ENCODE results near the gene KDM4C.

- TF ChIP-seq, protein P1, sequence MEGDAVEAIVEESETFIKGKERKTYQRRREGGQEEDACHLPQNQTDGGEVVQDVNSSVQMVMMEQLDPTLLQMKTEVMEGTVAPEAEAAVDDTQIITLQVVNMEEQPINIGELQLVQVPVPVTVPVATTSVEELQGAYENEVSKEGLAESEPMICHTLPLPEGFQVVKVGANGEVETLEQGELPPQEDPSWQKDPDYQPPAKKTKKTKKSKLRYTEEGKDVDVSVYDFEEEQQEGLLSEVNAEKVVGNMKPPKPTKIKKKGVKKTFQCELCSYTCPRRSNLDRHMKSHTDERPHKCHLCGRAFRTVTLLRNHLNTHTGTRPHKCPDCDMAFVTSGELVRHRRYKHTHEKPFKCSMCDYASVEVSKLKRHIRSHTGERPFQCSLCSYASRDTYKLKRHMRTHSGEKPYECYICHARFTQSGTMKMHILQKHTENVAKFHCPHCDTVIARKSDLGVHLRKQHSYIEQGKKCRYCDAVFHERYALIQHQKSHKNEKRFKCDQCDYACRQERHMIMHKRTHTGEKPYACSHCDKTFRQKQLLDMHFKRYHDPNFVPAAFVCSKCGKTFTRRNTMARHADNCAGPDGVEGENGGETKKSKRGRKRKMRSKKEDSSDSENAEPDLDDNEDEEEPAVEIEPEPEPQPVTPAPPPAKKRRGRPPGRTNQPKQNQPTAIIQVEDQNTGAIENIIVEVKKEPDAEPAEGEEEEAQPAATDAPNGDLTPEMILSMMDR (IDR thresholded peaks at IDR 0.05): no peak
- no peak for TF ChIP-seq POLR2A (IDR thresholded peaks at IDR 0.05)
These were observed 328.6 kb downstream of the KDM4C start for GRCh38 chr9:7086389-7086788.
